ENCODE data around the gene NEO1.

NEO1 gene

GRCh38 chr15:73227433-73228056 lies 175.3 kb downstream of the NEO1 start:
- DNase-seq, result no peak

GRCh38 chr15:73228128-73228646 lies 175.9 kb downstream of the NEO1 start:
- DNase-seq, result no peak

GRCh38 chr15:73231661-73232419 lies 179.6 kb downstream of the NEO1 start:
- no peak for DNase-seq

GRCh38 chr15:73232776-73233175 lies 180.5 kb downstream of the NEO1 start:
- DNase-seq, result no peak

- DNase-seq, result no peak
Observed at GRCh38 chr15:73233623-73234022, 181.4 kb downstream of the NEO1 start.

- no peak for DNase-seq
Observed at GRCh38 chr15:73237910-73238309, 185.6 kb downstream of the NEO1 start.

- no peak for DNase-seq
Observed at GRCh38 chr15:73239564-73240215, 187.4 kb downstream of the NEO1 start.

GRCh38 chr15:73240866-73241499 lies 188.7 kb downstream of the NEO1 start:
- peak; percentile 46 for DNase-seq

GRCh38 chr15:73244333-73244732 lies 192.1 kb downstream of the NEO1 start:
- DNase-seq, result no peak

GRCh38 chr15:73246439-73246838 lies 194.2 kb downstream of the NEO1 start:
- no peak for DNase-seq

- no peak for DNase-seq
Observed at GRCh38 chr15:73246898-73247297, 194.6 kb downstream of the NEO1 start.

- DNase-seq, result no peak
Observed at GRCh38 chr15:73247331-73247730, 195.1 kb downstream of the NEO1 start.

GRCh38 chr15:73249499-73249898 lies 197.2 kb downstream of the NEO1 start:
- DNase-seq, result no peak

GRCh38 chr15:73254598-73254997 lies 202.3 kb downstream of the NEO1 start:
- DNase-seq, result no peak

GRCh38 chr15:73258271-73259108 lies 206.2 kb downstream of the NEO1 start:
- no peak for DNase-seq

- DNase-seq, result no peak
Observed at GRCh38 chr15:73264881-73265280, 212.6 kb downstream of the NEO1 start.

GRCh38 chr15:73265536-73266153 lies 213.4 kb downstream of the NEO1 start:
- peak; percentile 28 for DNase-seq

- DNase-seq, result no peak
Observed at GRCh38 chr15:73268457-73268856, 216.2 kb downstream of the NEO1 start.

GRCh38 chr15:73270366-73271097 lies 218.3 kb downstream of the NEO1 start:
- no peak for DNase-seq

GRCh38 chr15:73273181-73274002 lies 221.1 kb downstream of the NEO1 start:
- peak; percentile 43 for DNase-seq

Data from inflammatory macrophage treated with lipopolysaccharide for 4 hours (primary cell).